Activated naive CD4-positive, alpha-beta T cell treated with anti-CD3 and anti-CD28 coated beads, Interleukin-2, amount 10 ng/mL, durations not matched to agents 7 days and 5 days (primary cell): ENCODE data around the gene LDHAL6A.

Experiments
- CTCF ChIA-PET: fragments of 350-600 bp; sonication (Branson Sonifier 250); formaldehyde crosslinking; loops from one replicate; lab custom pipeline; 2021; ENCODE audit warnings: antibody characterized with exemption; lab: Charles Lee
- DNase-seq: peaks from one replicate; pipeline ENCODE4 v3.0.0-alpha.2; 2020
- H3K27ac Mint-ChIP-seq: one replicate; pipeline ENCODE4 v1.8.0; 2021; ENCODE audit warnings: mild to moderate bottlenecking, moderate library complexity, mixed read lengths
- H3K27me3 Mint-ChIP-seq: one replicate; pipeline ENCODE4 v1.8.0; 2021; ENCODE audit warnings: mild to moderate bottlenecking, mixed read lengths
- H3K36me3 Mint-ChIP-seq: one replicate; pipeline ENCODE4 v1.8.0; 2021; ENCODE audit warnings: mixed read lengths
- H3K4me1 Mint-ChIP-seq: one replicate; pipeline ENCODE4 v1.8.0; 2021; ENCODE audit warnings: mixed read lengths
- H3K4me3 Mint-ChIP-seq: one replicate; pipeline ENCODE4 v1.8.0; 2021; ENCODE audit warnings: mild to moderate bottlenecking, moderate library complexity, mixed read lengths
- H3K9me3 Mint-ChIP-seq: one replicate; pipeline ENCODE4 v1.8.0; 2021; ENCODE audit warnings: mixed read lengths

Gene LDHAL6A

GRCh38 chr11:18498039-18498438 lies 42.4 kb downstream of the LDHAL6A start:
- Mint-ChIP-seq H3K4me3 (no peak overlapping the region), H3K36me3 (peaks cover 49% of the 10 kb centered on the region), H3K9me3 (no peaks in the 10 kb centered on the region), H3K27ac (no peak overlapping the region), H3K4me1 (no peaks in the 10 kb centered on the region), H3K27me3 (no peaks in the 10 kb centered on the region)
- CTCF ChIA-PET: no interaction called here
- no peak for DNase-seq

- CTCF ChIA-PET: interaction anchor here (1.0 kb wide), 1 partner anchor 229 kb away, joined by 3 read pairs; no protein-coding TSS in a partner anchor
- H3K27ac Mint-ChIP-seq: no peak overlapping the region
- H3K9me3 Mint-ChIP-seq: no peaks in the 10 kb centered on the region
- H3K4me1 Mint-ChIP-seq: no peaks in the 10 kb centered on the region
- no peak overlapping the region for H3K4me3 Mint-ChIP-seq
- H3K27me3 Mint-ChIP-seq: no peaks in the 10 kb centered on the region
- no peak for DNase-seq
- H3K36me3 Mint-ChIP-seq: peaks cover 46% of the 10 kb centered on the region
Measured at GRCh38 chr11:18501629-18502028, 46.0 kb downstream of the LDHAL6A start.

DNA sequence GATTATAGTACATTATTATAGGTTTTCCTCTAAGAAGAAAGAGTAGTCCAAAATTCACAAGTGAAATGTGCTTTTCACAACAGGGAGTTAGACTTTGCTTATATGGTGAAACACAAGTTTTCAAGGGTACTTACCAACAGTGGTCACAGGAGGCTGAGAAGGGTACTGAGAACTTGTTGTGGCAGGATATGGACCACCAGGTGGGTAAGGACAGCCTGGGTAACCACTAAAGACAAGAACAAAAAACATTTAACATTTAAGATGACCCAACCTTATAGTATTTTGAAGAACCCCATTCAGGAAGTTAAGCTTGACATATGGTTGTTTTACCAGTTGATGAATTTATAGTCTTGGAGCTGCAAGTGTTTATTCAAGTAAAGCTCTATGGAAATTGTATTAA lies 46.7 kb downstream of the LDHAL6A start:
- Mint-ChIP-seq H3K4me3 (no peak overlapping the region), H3K9me3 (no peaks in the 10 kb centered on the region), H3K4me1 (no peaks in the 10 kb centered on the region), H3K27ac (no peak overlapping the region), H3K27me3 (no peaks in the 10 kb centered on the region), H3K36me3 (peaks cover 49% of the 10 kb centered on the region)
- CTCF ChIA-PET: interaction anchor here (1.0 kb wide), 1 partner anchor 229 kb away, joined by 3 read pairs; no protein-coding TSS in a partner anchor
- no peak for DNase-seq

- DNase-seq: no peak
- Mint-ChIP-seq H3K9me3 (no peaks in the 10 kb centered on the region), H3K27me3 (no peaks in the 10 kb centered on the region), H3K4me1 (peaks cover 27% of the 10 kb centered on the region), H3K4me3 (no peak overlapping the region), H3K36me3 (peaks cover 22% of the 10 kb centered on the region), H3K27ac (no peak overlapping the region)
- CTCF ChIA-PET: no interaction called here
Measured at GRCh38 chr11:18521122-18521521, 65.5 kb downstream of the LDHAL6A start.

DNA sequence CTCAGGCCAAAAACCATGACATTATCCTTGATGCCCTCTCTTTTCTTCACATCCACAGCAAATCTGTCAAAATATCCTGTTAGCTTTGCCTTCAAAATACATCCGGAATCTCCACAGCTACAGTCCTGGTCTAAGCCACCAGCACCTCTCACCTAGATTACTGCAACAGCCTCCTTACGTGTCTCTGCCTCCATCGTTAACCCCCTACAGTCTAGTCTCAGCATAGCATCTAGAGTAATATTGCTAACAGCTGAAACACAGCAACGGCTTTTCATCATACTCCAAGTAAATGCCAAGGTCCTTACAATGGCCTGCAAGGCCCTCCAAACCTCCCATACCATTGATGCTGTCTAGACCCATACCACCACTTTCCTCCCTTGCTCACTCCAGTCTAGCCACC lies 66.7 kb downstream of the LDHAL6A start:
- H3K27me3 Mint-ChIP-seq: peaks cover 7% of the 10 kb centered on the region
- DNase-seq: no peak
- no peaks in the 10 kb centered on the region for H3K9me3 Mint-ChIP-seq
- peaks cover 25% of the 10 kb centered on the region for H3K36me3 Mint-ChIP-seq
- no peak overlapping the region for H3K4me3 Mint-ChIP-seq
- H3K27ac Mint-ChIP-seq: no peak overlapping the region
- CTCF ChIA-PET: interaction anchor here (1.0 to 1.5 kb wide), 2 partner anchors 56 to 279 kb away, joined by 3 to 4 read pairs; no protein-coding TSS in a partner anchor
- H3K4me1 Mint-ChIP-seq: peaks cover 37% of the 10 kb centered on the region

DNA sequence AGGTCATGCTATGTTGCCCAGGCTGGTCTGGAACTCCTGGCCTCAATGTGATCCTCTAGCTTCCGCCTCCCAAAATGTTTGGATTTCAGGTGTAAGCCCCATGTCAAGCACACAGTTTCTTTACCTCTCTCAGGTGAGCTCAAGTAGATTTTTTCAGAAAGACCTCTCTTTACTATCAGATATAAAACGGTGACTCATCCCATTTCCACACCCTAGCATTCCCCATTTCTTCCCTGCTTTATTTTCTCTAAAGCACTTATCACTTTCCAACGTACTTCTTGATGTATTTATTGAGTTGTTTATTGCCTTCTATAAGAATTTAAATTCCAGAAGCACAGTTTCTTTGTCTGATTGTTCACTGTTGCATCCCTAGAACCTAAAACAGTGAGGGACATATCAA lies 67.4 kb downstream of the LDHAL6A start:
- no peak for DNase-seq
- Mint-ChIP-seq H3K27ac (no peak overlapping the region), H3K4me1 (peaks cover 43% of the 10 kb centered on the region)

GRCh38 chr11:18524248-18524647 lies 68.6 kb downstream of the LDHAL6A start:
- CTCF ChIA-PET: interaction anchor here (0.5 to 1.4 kb wide), 3 partner anchors 33 to 174 kb away, joined by 3 to 4 read pairs (median 3); no protein-coding TSS in a partner anchor
- H3K27ac Mint-ChIP-seq: peak overlapping the region; percentile 44
- peaks cover 25% of the 10 kb centered on the region for H3K36me3 Mint-ChIP-seq

More for the DNA sequence above, 67.4 kb downstream of the LDHAL6A start:
- H3K4me3 Mint-ChIP-seq: no peak overlapping the region
- peaks cover 7% of the 10 kb centered on the region for H3K27me3 Mint-ChIP-seq
- H3K36me3 Mint-ChIP-seq: peaks cover 25% of the 10 kb centered on the region
- CTCF ChIA-PET: interaction anchor here (1.0 to 1.5 kb wide), 3 partner anchors 32 to 279 kb away, joined by 3 to 4 read pairs (median 4); no protein-coding TSS in a partner anchor
- H3K9me3 Mint-ChIP-seq: no peaks in the 10 kb centered on the region

GRCh38 chr11:18526130-18526520 lies 70.5 kb downstream of the LDHAL6A start:
- Mint-ChIP-seq H3K27ac (peak overlapping the region; percentile 99), H3K27me3 (peaks cover 7% of the 10 kb centered on the region), H3K4me3 (peak overlapping the region; percentile 99), H3K9me3 (no peaks in the 10 kb centered on the region), H3K36me3 (peaks cover 24% of the 10 kb centered on the region), H3K4me1 (peaks cover 46% of the 10 kb centered on the region)
- DNase-seq: no peak
- CTCF ChIA-PET: interaction anchor here (1.1 to 1.5 kb wide), 4 partner anchors 14 to 411 kb away, joined by 3 to 5 read pairs (median 4); no protein-coding TSS in a partner anchor

More at GRCh38 chr11:18524248-18524647, 68.6 kb downstream of the LDHAL6A start:
- DNase-seq: no peak
- Mint-ChIP-seq H3K27me3 (peaks cover 7% of the 10 kb centered on the region), H3K4me1 (peaks cover 46% of the 10 kb centered on the region), H3K9me3 (no peaks in the 10 kb centered on the region), H3K4me3 (peak overlapping the region; percentile 22)

DNA sequence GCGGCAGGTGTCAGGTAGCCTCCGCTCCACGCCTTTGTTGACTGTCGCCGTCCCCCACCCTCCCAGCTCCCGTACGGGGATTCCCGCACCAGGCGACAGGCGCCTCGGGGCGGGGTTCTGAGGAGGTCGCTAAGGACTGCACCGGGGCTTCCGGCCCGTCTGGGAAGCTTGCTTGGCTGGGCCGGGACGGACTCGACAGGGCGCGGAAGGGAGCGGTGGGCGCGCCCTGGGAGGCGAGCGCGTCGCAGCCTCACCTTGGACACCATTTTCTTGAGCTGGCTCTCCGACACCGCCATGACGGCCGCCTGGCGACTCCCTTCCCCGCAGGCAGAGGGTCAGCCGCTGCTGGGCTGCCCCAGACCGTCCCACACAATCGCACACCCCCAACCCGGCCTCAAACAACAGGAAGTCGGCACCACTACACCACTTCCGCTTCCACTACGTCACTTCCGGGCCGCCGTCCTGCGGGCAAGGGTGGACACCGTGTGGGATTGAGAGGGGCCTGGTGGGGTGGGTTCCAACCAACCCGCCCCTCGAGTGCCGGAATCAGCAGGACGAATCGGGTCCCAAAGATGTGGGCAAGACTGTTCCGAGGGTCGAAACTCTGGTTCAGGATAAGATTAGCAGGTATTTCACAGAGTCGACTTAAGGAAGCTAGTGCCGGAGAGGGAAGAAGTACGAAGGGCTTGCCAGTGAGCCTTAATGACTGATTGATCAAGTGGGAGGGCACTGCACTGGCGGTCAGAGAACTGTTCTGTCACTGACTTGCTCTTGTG lies 71.1 kb downstream of the LDHAL6A start, which contains the start of gene TSG101:
TSG101 (minus strand) TSS at position 422 of the 776 bp plus-strand sequence; CDS start at position 296, 126 bp downstream.
- peak within 1 kb of the TSS; percentile 99 for H3K4me3 Mint-ChIP-seq
- H3K27ac Mint-ChIP-seq: peak within 1 kb of the TSS; percentile 99
- peaks cover 46% of the 10 kb centered on the region for H3K4me1 Mint-ChIP-seq
- no peaks in the 10 kb centered on the region for H3K9me3 Mint-ChIP-seq
- H3K27me3 Mint-ChIP-seq: peaks cover 7% of the 10 kb centered on the region
- DNase-seq: peak; percentile 94
- H3K36me3 Mint-ChIP-seq: peaks cover 23% of the 10 kb centered on the region
- CTCF ChIA-PET: interaction anchor here (1.1 to 1.5 kb wide), 5 partner anchors 13 to 412 kb away, joined by 3 to 5 read pairs (median 4); no protein-coding TSS in a partner anchor

GRCh38 chr11:18527512-18527911 lies 71.9 kb downstream of the LDHAL6A start:
- Mint-ChIP-seq H3K36me3 (peaks cover 16% of the 10 kb centered on the region), H3K27ac (peak overlapping the region; percentile 99), H3K9me3 (no peaks in the 10 kb centered on the region), H3K27me3 (peaks cover 7% of the 10 kb centered on the region), H3K4me3 (peak overlapping the region; percentile 99), H3K4me1 (peaks cover 39% of the 10 kb centered on the region)
- DNase-seq: no peak
- CTCF ChIA-PET: interaction anchor here (1.3 to 1.5 kb wide), 2 partner anchors 12 to 284 kb away, joined by 3 read pairs; no protein-coding TSS in a partner anchor
